ENCODE measurements around the gene NFATC1.

Gene NFATC1

DNA sequence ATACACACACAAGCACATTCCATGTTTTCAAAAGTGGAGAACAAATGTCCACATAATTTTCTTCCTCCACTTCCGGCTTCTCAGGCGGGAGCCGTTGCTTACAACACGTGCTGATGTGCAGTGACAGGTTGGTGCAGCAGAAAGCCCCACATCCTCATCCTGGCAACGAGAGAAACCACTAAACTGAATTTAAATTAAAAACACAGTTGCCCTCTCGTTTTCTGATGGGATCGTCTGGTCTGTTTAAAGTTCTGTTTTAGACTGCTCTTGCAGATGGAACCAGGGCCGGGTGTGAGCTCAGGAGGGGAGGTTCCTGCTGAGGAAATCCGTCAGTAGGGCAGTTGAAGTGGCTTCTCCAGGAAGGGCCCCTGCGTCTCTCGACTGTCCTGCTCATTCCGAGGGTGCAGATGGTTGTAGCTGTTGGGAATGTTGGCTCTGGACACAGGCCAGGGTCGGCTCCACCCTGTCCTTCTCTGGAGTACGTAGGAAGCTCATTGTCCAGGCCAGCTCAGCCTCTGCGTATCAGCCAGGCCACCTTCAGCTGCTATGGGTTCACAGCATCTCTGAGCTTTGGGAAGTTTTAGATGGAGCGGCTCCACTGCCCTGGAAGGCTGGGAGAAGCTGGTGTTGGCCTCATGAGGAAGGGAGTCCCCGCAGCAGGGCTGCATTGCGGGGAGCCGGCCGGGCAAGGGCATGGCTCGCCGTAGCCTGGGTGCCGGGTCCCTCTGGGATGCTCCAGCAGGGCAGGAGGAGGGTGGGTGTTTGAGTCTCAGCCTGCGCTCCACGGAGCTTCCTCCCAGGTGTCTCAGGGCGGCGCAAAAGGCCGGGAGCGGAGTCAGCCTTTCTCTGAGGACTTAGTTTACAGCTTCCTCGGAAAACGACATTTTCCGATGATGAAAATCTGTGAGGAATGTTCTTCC, 58.3 kb downstream of the NFATC1 start:
- no peak for DNase-seq (ENCODE audit: low read depth in 2 of 3, low spot score in 1 of 3)

DNA sequence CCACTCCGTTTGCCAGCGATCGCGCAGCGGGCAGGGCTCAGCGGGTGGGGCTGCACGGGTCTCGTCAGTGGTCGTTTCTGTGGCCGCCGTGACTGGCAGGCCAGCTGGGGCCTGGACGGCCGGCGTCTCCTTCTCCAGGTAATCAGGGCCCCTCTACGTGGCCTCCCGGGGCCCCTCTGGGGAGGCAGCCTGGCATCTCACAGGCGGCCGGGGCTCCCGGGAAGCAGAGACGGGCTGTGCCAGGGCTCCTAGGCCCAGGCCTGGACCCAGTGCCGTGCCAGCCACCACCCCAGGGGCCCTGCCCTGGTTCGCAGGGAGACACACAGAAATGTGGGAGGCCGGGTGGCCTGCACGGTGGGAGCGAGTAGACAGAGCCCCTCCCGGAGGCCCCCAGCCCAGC, 59.5 kb downstream of the NFATC1 start:
- DNase-seq (ENCODE audit: low read depth in 2 of 3, low spot score in 1 of 3), result no peak

DNA sequence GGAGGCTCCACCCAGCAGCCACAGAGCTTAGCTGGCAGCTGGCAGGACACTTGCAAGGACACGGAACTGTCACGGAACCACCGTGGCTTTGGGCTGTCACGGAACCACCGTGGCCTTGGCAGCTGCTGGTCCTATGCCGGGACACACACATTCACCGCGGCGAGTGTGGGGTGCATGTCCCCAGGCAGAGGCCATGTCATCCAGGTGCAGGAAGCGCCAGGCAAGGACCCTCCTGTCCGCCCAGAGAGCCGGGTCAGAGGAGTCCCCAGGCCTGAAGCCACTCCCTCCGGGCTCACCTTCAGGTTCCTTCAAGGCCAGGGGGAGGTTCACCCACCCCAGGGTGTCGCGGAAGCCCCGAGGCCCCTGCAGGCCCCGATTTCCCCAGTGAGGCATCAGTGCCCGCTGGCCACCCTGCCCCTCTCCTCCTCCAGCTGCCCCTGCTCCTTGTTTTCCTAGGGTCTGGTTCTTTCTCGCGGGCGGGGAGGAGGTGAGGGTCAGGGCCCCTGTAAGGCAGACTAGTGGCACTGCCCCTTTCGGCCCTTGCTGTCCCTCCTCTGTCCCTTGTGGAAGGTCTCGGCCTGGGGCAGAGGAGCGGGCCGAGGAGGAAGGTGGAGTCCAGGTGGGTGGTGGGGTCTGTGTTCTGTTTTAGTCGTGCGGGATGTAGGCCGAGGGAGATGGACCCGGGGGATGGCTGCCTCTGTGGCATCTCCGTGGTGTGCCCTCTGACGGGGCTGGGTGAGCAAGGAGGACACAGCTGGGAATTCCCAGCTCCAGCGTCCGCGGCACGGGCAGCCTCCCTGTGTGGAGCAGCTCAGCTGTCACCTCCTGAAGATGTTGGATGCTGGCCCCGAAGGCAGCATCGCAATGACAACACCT, 60.6 kb downstream of the NFATC1 start:
- no peak for DNase-seq (ENCODE audit: low read depth in 2 of 3, low spot score in 1 of 3)

DNA sequence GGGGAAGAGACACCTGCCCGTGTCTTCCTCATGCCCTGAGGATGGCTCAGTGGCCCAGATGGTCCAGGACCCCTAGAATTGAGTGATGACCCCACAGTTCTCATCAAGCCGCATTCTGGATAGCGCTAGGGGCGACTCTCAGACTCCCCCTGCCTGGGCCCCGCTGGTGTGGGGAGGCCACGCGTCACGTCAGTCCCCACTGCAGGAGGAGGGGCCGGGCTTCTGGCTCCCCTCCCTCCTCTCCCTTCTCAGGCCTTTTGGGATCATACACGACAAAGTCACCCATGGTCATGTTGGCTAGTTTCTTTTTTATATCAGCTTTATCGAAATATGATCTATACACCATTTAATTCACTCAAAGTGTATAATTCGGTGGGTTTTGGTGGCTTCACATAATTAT, 61.5 kb downstream of the NFATC1 start:
- DNase-seq (ENCODE audit: low read depth in 2 of 3, low spot score in 1 of 3), result no peak

DNA sequence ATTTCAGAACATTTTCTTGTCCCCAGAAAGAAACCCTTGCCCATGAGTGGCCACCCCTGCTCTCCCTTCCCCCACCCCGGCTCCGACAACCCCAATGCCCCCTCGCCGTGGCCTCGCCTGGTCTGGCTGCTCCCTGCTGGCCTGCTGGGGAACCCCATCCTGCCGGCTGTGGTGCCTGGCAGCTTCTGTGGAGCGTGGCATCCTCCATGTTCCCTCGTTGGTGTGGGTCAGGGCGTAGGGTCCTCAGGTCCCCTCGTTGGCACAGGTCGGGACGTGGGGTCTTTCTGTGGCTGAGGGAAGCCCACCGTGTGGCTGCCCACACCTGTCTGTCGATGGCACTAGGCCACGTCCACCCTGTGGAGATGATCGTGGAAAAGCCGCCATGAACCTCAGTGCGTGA, 61.9 kb downstream of the NFATC1 start:
- DNase-seq (ENCODE audit: low read depth in 2 of 3, low spot score in 1 of 3), result no peak

DNA sequence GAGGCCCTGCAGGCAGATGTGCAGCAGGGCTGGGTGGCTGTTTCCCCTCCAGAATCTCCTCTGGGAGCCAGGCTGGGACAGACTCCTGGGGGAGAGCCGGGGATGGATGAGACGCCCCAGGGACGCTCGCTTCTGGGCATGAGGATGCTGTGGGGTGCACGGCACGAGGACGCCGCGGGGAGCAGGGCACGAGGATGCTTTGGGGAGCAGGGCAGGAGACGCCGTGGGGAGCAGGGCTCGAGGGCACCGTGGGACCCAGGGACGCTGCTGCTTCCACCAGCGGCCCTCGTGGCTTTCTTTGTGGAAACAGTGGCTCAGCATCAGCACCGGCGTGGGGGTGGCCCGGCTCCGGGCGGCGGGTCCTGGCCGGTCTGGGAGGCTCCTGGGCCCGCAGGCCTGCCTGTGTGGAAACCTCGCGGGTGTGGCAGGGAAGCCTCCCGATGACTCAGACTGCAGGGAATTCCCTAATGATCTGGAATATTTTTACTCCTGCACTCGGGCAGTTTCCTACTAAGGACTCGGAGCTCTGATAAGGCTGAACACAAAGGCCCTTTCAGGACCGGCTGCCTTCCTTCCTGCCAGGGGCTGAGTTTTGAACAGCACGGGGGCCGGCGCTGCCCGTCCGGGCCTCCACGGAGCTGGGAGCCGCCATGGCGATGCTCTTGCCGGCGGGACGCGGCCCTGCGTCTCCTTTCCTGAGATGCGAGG, 62.6 kb downstream of the NFATC1 start:
- no peak for DNase-seq (ENCODE audit: low read depth in 2 of 3, low spot score in 1 of 3)

DNA sequence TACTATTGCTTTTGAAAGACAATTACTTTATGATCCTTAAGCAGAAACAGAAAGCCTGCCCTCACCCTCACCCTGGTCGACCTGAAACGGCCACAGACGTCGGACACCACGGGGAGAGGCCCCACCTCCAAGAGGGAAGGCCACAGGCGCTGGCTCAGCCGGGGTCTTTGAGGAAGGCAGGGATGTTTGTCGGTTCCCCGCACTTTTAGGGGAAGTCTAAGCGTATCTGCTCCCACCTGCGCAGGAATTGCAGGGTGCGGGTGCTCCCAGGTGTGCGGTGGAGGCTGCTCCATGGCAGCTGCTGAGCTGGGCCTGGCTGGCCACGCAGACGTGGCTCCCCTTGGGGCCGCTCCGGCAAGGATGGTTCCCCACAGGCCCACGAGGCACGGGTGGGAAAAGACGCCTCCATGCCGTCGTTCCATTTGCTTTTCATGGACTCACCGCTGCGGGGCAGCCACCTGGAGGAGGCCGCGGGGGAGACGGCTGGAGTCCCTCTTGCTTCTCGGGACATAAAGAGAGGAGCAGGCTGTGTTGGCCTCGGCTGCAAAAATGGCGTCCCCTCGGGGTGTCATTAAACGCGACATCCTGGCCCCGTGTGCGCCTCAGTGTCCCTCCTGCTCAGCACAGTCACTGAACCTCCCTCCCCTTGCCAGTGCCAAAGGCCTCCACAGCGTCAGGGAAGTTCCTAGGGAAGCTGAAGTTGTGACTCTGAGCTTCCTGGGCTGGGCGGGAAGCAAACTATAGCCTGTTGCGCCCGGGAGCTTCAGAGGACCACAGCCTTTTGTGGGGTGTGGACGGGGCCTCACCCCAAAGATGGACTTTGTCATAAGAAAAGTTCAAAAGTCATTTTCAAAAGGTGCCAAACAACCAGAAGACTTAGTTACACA, 63.4 kb downstream of the NFATC1 start:
- DNase-seq (ENCODE audit: low read depth in 2 of 3, low spot score in 1 of 3), result no peak

DNA sequence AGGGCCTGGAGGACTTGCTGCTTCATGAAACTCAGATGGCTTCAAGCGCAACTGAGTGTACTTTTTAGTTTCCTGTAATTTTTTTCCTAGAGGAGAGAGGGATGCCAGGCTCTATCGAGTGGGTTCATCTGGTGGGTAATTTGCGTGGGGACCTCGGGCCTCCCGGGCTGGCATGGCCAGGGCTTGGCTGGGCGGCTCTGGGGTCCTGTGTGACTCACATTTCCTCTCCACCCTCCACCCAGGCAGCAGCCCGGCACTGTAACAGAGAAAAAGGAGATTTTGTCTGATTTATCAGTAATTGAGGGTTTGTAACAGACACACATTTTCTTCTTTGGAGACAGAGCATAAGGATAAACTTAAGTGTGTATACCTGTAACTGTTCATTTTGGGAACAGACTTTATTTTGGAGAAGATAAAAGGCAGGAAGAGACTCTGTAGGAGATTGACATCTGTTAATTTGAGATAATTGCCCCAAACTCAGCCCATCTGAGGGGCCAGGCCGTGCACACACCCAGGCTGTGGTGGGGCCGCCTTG, 64.3 kb downstream of the NFATC1 start:
- no peak for DNase-seq (ENCODE audit: low read depth in 2 of 3, low spot score in 1 of 3)

DNA sequence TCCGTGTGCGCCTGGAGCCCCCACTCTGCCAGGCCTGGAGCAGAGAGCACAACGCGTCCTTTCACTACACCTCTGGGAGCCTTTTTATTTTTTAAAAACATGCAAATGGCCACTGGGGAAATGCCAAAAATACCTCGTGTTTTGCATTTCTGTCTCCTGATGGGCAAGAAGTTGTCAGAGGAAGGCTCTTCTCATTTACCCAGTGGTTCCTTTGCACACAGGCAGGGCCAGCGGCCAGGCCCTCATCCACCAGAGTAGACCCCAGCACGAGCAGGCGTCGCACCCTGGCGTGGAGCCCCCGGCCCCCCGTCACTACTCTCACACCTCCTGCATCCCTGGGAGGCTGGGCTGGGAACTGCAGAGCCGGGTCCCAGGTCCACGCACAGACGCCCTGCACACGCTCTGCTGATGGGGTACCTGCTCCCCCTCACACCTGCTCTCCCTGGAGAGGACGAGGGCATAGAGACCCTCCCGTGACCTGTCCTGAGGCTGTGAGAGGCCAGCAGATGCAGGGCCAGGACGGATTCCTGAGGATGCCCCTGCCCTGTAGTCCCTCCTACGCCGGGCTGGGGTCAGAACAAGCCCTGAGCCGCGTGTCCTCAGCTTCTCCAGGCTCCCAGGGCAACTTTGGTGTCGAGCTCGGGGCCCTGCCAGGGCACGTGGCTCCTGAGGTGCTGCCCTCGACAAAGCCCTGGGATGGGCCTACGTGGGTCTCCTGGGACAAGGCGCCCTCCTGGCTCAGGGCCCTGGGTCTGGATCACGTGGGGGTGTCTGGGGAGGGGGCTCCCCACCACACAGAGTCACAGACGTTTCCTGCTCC, 65.0 kb downstream of the NFATC1 start:
- DNase-seq (ENCODE audit: low read depth in 2 of 3, low spot score in 1 of 3), result no peak

DNA sequence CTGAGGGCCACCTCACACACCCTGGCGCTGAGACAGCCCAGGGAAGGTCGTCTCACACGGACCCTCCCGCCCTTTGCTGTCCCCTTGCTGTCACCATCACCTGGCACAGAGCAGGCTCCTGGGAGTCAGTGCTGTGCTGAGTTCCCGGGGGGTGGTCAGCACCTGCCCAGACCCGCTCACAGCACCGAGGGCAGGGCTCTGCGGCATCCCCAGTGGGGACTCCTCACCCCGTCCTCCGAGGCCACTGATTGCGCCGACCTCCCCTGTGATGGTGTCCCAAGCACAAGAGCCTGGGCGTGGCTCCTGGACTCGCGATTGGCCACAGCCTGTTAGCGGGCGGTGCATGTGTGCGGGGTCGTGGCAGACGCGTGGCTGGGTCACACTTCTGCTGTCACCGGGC, 65.9 kb downstream of the NFATC1 start:
- no peak for DNase-seq (ENCODE audit: low read depth in 2 of 3, low spot score in 1 of 3)

DNA sequence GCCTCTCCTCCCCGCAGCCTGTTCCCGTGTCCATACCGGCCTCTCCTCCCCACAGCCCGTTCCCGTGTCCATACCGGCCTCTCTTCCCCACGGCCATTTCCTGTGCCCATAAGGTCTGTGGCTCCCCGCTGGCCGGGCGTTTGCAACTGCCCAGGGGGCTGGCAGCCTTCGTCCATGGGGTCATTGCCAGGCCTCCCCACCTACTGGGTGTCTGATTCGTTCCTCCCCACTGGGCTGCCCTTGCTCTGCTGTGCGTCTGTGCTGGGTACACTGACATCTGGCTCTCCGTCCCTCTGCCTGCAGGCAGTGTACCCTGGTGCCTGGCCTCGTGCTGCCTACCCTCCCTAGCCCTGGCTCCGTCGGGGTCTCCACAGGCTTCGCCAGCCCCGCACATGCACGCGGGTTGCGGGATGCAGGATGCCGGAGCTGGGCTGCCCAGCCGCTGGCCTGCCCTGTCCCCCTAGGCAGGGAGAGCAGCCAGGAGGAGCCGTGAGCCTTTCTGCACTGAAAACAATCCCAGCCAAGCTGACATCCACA, 67.8 kb downstream of the NFATC1 start:
- DNase-seq (ENCODE audit: low read depth in 2 of 3, low spot score in 1 of 3), result no peak

DNA sequence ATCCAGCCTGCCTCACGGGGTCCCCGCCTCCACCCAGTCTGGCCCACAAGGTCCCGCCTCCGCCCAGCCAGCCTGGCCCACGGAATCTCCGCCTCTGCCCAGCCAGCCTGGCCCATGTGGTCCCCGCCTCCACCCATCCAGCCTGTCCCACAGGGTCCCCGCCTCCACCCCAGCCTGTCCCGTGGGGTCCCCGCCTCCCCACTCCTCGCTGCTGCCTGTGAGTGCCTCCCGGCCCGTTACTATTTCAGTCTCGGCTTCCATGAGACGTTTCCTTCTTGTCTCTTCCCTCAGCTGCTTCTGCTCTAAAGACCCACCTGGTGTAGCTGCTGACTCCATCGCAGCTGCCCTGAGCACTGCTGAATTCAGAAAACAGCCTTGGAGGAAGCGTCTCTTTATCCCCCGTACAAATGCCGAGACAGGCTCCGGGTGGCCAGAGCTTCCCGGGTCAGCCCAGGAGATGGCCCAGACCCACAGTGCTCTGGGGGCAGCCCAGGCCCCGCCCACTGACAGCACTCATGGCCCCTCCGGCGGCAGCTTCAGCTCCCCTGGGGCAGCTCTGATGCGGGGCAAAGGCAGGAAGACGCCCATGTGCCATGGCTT, 69.8 kb downstream of the NFATC1 start:
- DNase-seq (ENCODE audit: low read depth in 2 of 3, low spot score in 1 of 3), result no peak

DNA sequence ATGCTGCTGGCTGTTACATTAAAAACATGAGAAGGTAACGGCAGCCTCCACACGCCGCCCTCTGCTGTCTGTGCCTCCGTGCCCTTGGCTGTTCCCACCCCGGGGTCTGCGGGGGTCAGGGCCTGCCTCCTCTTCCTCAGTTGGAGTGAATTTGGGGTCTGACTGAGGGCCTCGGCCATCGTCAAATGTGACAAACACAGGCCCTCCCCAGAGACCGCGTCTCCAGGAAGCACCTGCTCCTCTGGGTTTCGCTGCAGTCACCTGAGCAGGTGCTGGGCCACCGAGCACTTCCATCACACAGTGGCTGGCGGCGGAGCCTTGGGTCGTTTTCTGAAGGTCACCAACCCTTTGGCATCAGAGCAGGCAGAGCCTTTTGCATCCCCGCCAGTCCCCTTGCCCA, 70.9 kb downstream of the NFATC1 start:
- DNase-seq (ENCODE audit: low read depth in 2 of 3, low spot score in 1 of 3), result no peak

DNA sequence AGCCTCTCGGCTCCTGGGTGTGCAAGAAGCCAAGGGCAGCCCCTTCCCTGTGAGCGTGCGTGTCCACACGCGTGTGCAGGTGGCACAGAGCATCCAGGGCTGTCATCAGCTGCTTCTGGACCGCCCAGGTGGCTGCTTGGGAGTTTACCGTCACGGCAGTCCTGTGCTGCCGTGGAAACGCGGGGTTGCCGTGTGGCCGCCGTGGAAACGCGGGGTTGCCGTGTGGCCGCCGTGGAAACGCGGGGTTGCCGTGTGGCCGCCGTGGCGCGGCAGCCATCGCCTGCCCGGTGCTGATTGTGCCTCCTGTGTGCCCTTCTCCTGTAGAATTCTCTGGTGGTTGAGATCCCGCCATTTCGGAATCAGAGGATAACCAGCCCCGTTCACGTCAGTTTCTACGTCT, 71.4 kb downstream of the NFATC1 start:
- no peak for DNase-seq (ENCODE audit: low read depth in 2 of 3, low spot score in 1 of 3)

DNA sequence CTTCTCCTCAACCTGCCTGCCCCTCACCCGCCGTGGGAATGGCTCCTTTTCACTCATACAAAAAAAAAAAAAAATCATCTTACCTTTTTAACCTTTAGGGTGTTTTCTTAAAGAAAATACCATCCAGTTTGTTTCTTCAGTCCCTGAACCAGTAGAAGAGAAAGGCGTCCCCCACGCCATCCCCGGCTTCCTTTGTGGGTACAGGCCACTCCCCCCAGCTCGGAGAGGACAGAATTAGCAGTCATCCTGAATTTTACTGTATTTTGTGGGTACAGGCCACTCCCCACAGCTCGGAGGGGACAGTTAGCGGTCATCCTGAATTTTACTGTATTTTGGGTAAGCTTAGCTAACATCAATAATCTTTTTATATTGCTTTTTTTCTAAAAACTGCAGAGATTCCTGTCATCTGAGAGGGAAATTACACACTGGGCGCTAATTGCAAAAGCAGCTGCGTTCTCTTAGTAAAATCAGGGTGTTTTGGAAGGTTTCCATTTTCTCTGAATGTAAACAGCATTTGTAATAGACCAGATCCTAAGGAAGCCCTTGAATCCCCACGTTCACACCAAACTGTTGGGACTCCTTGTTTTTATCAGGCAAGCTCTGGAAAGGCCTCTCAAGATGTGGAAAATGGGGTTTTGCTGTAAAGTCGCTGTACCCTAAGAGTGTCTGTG, 72.5 kb downstream of the NFATC1 start:
- no peak for DNase-seq (ENCODE audit: low read depth in 2 of 3, low spot score in 1 of 3)

DNA sequence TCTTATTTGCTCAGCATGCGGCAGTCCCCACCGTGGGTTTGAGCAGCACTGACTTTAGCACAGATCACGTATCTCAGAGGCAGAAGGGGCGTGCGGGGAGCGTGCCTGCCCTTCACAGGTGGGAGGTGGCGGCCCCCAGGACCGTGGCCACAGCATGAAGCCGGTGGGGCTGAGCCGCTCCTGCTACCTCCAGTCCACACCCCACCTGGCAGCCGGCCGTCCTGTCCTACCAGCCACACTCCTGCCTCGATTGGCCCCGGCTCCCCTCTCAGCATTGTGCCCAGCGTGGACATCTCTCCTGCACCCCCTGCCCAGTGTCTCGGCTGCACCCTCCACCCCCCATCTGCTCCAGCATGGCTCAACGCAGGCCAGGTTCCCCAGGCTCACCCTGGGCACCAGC, 73.6 kb downstream of the NFATC1 start:
- no peak for DNase-seq (ENCODE audit: low read depth in 2 of 3, low spot score in 1 of 3)

DNA sequence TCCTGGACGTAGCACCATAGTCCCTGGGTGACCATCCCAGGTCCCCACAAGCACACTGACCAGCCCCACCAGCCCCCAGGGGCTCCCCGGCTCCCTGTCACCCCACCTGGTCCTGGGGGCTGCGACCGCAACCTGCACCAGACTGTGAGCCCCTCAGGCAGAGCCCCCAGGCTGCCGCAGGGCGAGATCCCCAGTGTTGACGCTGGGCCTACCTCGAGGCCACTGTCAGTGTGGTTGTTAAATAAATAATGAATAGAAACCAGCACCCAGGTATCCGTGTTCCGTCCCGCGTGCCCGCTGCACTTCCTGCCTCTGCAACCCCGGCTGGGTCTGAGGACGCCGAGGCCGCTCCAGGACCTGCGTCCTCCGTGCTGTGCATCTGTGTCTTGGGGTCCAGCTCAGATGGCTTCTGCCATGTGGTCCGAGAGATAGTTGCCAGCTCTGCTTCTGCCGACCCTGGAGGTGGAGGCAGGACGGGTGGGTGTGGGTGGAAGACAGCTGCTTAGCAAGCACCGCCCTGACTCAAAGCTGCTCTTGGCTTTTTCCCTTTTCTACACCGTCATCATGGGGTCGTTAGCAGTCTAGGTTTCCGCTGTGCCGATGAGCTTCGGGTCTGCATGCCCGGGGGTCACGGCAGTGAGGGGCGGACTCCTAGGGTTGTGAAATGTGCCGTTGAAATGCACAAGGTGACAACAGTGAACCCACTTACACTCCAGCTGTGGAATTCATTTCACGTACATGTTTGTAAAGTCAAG, 74.2 kb downstream of the NFATC1 start:
- DNase-seq (ENCODE audit: low read depth in 2 of 3, low spot score in 1 of 3), result no peak

DNA sequence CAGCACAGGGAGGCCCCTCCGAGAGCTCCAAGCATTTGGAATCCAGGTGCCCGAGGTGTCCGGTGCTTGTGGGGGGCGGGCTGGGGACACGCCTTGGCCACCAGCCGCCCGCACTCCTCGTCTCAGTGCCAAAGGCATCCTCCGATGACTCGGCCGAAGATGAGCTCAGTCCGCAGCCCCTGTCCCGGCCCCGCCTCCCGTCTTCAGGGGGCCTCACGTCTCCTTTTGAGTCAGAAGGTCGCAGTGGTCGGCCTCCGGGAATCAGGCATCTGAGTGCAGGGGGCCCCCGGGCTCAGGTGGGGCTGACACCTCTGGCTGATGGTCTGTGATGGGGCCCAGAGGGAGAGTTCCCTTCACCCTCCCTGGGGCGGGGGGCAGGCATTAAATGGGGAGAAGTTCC, 74.8 kb downstream of the NFATC1 start:
- no peak for DNase-seq (ENCODE audit: low read depth in 2 of 3, low spot score in 1 of 3)

Data from stimulated activated CD4-positive, alpha-beta T cell treated with anti-CD3 and anti-CD28 coated beads, Interleukin-12 subunit alpha, Interleukin-12 subunit beta, amount 100 ng/mL, for 48 hours (primary cell).